Lung microvascular endothelial cell (primary cell): ENCODE data around the gene MEGF6. TPM values are rescaled to one million over a fixed set of nuclear protein-coding genes. Genes with fewer than 3 reads are reported as not detected.

Source experiments
- DNase-seq, 2 donors: peaks; one replicate each; pipeline versions ENCODE4 v3.0.0 to v3.0.0-alpha.2; 2010; ENCODE audit warnings: low read depth in 2 of 2
- total RNA-seq: library from RNA; depleted of rRNA; stranded (reverse); fragments of >200 nt; gene quantifications from 2 replicates; pipeline ENCODE4 v1.2.1, GENCODE V29; 2014

Gene MEGF6
- total RNA-seq, 1 donor from 2014 or later = 212 TPM

DNA sequence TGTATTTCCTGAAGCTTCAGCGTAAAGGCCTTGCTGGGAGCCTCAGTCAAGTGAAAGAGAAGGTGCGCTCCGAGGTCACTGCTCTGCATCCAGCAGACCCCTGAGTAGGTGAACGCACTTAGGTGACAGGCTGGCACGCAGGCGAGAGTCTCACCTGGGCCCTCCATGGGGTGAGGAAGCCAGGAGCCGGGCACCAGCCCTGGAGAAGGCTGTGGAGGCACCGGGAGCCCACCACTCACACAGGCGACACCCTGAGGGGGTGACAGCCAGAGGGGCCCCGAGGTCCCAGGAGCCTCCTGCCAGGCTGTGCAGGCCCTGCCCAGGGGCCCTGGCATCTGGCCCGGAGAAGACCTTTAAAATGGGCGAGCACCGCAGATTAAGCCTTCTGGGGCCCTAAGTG, 89.2 kb downstream of the MEGF6 start:
- DNase-seq = no peak

GRCh38 chr1:3521426-3521825, 89.9 kb downstream of the MEGF6 start:
- no peak for DNase-seq

- DNase-seq = no peak
These were observed 90.6 kb downstream of the MEGF6 start for GRCh38 chr1:3520419-3521378.

- DNase-seq = no peak
These were observed 91.9 kb downstream of the MEGF6 start for GRCh38 chr1:3519301-3519885.

DNA sequence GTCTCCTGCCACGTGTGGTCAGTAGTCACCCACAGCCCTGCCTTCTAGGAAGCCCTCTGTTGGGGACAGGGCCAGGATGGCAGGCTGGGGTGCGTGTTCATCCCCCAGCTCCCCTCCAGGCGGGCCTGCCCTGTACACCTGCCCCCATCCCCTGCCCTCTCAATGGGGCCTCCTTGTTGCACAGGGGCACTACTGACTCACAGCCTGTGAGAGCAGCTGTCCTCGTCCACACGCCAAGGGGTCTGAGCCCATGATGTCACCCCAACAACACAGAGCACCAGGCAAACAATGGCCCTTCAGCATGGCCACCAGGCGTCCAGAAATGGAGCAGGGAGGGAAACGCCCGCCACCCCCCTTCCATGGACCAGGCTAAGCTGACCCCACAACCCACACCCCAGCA, 92.6 kb downstream of the MEGF6 start:
- no peak for DNase-seq

DNA sequence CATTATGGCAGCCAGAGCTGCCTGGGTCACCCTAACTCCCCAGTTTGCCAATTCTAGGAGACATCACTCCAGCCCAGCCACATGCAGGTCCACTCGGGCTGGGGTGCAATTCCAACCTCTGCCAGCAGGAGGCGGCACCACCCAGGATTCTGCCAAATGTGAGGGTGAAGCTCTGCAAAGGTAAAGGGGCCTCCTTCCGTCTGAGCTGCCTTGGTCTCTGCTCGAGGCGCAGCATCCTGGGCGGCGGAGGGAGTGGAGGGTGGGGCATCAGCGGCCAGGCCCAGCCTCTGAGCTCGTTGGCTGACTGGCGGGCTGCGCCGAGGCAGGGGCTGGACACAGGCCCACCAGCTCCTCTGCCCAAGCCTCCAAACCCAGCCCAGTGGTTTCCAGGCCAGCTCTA, 93.1 kb downstream of the MEGF6 start:
- DNase-seq = no peak

DNA sequence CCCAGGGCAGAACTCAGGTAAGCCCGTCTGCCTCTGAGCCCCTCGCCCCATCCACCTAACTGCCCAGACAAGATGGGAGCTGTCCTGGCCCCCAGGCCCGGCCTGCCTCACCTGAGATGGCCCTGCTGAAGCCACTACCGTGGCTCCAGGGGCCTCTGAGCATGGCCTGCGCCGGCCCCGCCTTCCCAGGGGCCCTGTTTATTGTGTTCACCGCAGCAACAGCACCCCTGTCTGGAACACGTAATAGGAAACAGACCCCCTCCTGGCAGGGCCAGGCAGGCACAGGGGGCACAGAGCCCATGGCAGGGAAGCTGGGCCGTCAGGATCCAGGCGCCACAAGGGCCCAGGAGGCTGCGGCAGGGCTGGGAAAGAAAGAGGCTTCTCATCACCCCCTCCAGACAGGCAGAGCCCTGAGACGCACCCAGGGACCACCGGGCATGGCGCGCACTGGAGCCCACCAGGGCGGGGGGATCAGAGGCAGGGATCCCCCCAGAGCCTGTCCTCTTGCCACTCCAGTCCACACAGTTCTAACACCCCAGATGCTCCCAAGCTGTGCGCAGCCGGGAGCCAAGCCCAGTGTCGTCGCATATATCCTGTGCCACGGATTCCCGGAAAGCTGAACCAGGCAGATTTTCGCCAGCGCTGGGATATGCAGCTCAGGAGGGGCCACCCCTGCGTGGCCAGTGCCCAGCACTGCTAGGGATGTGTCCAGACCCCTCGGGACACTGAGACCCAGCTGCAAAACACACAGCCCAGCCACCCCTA, 94.2 kb downstream of the MEGF6 start:
- no peak for DNase-seq

DNA sequence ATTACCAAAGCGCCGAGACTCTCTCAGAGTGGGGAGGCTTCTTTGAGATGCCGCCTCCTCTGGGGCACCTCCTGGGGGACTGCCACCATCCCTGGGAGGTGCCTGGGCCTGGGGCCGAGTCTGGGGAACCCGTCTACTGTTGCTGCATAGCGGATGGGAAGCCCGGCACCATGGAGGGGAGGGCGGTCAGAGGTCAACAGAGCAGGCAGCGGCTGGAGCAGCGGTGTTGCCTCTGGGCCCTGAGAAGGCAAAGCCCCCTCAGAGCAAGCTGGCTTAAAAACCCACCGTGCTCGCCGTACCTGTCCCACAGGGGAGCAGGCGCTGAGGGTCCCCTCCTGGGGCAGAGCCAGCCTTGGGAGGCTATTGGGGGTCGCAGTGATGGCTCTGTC, 94.8 kb downstream of the MEGF6 start:
- no peak for DNase-seq

DNA sequence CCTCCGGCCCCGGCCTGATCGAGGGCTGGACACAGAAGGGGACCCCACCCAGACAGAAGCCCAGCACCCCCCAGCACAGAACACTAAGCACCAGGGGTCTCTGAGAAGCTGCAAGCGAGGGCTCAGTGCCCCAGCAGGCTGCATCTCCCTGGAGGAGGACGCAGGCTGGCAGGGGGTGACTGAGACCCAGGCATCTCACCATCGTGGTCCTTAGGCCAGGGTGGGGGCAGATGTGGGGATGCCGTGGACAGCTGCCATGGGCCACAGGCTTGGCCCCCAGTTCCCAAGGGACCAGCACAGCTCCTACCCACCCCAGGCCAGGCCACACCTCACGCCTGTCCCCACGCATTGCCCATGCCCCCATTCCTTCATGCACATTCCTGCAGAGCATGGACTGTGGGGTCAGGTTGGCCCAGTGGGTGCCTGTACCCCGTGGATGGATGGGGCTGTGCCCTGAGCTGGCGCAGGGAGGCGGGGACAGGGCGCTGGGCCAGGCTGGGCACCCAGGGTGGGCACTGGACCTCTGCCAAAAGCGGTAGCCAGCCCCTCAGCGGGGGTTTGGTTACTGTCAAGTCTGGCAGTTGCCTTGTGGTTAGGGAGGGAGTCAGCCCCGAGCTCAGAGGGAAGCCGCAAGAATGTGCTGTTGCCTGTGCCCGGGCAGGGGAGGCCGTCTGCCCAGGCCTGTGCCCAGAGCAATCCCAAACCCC, 95.4 kb downstream of the MEGF6 start:
- DNase-seq = no peak

- no peak for DNase-seq
These were observed 96.0 kb downstream of the MEGF6 start for GRCh38 chr1:3515272-3515671.

DNA sequence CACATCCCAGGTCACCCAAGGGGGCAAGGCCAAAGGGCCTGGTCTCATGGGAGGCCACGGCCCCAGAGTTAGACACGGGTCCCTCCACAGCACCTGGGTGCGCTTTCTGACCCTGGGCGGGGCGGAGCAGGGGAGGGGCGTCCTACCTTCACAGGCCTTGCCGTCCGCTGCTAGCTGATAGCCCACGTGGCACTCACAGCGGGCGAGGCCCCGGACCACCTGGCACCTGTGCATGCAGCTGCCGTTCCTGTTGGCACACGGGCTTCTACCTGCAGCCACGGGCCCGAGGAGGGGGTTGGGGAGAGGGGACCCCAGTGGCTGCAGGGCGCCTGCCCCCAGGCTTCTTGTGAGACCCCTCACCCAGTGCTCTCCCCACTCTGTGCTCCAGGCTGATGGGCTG, 96.9 kb downstream of the MEGF6 start:
- DNase-seq = no peak

DNA sequence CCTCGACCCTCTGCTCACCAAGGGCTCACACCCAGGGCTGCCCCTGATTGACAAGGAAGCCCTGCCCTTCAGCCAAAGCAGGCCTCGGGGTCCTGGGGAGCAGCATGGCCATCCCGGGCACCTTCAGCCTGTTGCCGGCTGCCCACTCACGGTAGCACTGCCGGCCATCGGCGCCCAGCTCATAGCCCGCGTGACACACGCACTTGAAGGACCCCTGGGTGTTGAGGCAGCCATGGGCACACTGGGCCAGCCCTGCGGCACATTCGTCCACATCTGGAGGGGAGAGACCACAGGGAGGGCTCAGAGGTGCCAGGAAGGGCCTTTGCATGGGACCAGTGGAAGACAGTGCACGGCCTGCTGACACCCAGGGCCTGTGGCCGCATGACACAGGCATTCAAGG, 99.5 kb downstream of the MEGF6 start:
- DNase-seq = no peak

DNA sequence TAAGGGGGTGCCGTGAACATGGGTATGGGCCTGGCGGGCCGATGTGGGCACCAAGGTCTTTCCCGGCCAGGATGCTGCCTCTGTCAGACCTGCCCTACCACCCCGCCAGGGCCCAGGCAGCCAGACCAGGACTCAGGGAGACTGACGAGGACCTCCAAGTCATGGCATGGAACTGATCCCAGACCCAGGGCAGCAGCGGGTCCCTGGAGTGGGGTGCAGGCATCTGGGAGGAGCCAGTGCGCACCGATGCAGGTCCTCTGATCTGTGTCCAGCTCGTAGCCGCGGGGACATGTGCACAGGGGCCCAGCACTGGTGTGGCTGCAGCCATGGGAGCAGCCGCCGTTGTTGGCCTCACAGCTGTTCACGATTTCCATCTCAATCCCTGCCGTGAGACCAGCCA, 100.0 kb downstream of the MEGF6 start:
- DNase-seq = no peak

DNA sequence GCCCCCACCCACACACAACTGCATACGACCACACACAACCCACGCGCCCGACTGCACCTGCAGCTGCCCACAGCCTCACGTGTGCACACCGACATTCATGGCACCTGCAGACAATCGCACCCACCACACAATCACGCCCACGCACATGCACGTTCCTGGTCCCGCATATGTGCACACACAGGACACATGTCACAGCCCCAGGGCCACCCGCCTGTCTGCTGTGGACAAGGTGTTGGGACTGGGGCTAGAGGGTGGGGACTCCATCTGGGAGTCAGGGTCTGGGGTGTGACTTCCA, 100.4 kb downstream of the MEGF6 start:
- DNase-seq = no peak

DNA sequence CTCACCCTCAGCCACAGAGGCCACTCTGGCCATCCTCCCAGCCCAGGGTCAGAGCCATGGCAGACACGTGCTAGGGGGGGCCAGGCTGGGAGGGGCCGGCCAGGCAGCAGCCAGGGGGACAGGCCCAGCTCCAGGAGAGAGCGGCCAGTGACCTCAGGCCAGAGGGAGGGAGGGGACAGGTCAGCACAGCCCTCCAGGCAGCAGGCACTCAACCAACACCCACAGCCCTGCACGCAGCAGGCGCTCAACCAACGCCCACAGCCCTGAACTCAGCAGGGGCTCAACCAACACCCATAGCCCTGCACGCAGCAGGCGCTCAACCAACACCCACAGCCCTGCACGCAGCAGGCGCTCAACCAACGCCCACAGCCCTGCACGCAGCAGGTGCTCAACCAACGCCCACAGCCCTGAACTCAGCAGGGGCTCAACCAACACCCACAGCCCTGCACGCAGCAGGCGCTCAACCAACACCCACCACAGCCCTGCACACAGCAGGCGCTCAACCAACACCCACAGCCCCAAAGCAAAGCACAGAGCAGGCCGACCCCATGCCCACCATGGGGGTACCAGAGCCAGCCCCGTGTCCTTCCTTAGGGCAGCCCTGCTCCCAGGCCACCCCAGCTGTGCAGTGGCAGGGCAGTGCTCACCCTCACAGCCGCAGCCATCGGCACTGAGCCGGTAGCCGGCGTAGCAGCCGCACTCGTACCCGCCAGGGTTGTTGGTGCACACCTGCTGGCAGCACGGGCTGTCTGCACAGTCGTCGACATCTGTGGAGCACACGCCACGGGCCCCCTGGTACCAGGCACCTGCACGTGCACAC, 101.0 kb downstream of the MEGF6 start:
- DNase-seq = no peak

- no peak for DNase-seq
These were observed 101.6 kb downstream of the MEGF6 start for GRCh38 chr1:3509721-3510120.

DNA sequence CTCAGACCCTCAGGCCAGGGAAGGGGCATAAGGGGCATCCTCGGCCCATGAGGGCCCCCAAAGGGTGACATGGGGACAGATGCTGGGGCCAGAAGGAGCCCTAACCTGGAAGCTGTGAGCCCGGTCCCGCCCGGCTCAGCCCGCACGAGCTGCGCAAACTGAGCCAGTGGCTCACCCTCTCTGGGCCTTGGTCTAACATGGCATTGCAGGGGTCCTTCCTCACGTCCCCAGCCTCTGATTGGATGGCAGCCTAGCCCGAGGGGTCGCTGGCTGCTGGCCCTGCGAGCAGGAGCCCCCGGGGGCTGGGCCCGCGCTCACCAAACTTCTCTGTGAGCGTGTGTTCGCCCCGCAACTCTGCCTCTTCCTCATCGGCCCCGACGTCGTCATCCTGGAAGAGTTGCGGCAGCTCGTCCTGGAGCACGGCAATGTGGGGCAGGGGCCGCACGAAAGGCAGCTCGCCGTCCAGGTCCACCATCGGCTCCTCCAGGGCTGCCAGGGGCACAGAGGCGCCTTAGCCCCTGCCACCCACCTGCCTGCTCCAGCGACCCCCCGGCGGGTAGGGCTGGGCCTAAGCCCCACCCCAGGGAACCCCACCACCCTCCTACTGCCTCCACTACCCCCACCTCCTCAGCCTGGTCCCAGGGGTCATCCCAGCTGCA, 102.4 kb downstream of the MEGF6 start:
- DNase-seq = no peak

- no peak for DNase-seq
These were observed 103.6 kb downstream of the MEGF6 start for GRCh38 chr1:3507636-3508275.

DNA sequence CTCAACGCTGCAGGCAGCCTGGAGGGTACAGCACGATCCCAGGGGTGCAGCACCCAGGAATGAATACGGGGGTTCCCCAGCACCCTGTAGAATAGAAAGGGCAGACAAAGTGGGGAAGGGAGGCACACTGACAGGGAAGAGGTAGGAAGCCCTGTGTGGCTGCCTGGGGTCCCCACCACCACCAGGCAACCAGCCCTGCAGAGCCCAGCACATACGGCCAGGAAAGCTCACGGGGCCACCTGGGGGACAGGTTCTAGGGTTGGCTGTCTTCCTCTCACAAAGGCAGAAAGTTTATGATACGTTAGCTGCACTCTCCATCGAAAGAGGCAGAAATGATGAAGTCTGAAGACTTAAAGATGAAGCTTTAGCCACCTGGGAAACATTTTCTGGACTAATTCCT, 104.4 kb downstream of the MEGF6 start:
- no peak for DNase-seq

DNA sequence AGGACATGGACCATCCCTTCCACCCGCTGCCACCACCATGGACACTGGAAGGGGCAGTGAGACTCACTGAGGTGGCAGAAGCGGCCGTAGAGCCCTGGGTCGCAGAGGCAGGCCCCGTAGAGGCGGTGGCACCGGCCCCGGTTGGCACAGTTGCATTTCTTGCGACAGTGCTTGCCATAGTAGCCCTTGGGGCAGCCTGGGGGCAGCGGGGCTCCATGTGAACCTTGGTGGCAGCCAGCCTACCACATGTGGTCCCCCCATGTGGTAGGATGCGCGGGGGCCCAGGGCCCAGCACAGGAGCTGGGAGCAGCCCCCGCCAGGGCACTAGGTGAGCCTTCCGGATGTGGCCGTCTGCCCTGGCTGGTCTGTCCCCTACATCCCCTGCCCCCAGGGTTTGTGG, 105.3 kb downstream of the MEGF6 start:
- DNase-seq = no peak
